ENCODE data around the gene GAB2.

GAB2 gene

GRCh38 chr11:78212586-78213371 lies 204.8 kb downstream of the GAB2 start:
- no peak overlapping the region for H3K4me3 ChIP-seq (ENCODE audit: low read length in 2 of 2)
- no peak overlapping the region for H3K9ac ChIP-seq (ENCODE audit: low read length in 2 of 2)
- peaks cover 36 to 40% of the 10 kb centered on the region in 2 donors for H3K36me3 ChIP-seq (ENCODE audit: control insufficient read depth in 2 of 2, insufficient read depth in 2 of 2, low read length in 2 of 2)
- H3K27me3 ChIP-seq (ENCODE audit: control insufficient read depth in 1 of 2, insufficient read depth in 2 of 2, low read length in 2 of 2) = no peaks in the 10 kb centered on the region
- no peaks in the 10 kb centered on the region for H3K9me3 ChIP-seq (ENCODE audit: control insufficient read depth in 2 of 2, low read length in 2 of 2)
- no peak overlapping the region for H3K27ac ChIP-seq (ENCODE audit: low read length)
- H3K4me1 ChIP-seq (ENCODE audit: control insufficient read depth, insufficient read depth, low read length) = no peaks in the 10 kb centered on the region

- Histone ChIP-seq H3K9ac (ENCODE audit: low read length in 2 of 2) (no peak overlapping the region), H3K4me3 (ENCODE audit: low read length in 2 of 2) (no peak overlapping the region), H3K9me3 (ENCODE audit: control insufficient read depth in 2 of 2, low read length in 2 of 2) (no peaks in the 10 kb centered on the region), H3K36me3 (ENCODE audit: control insufficient read depth in 2 of 2, insufficient read depth in 2 of 2, low read length in 2 of 2) (peaks cover 35 to 45% of the 10 kb centered on the region in 2 donors), H3K27me3 (ENCODE audit: control insufficient read depth in 1 of 2, insufficient read depth in 2 of 2, low read length in 2 of 2) (no peaks in the 10 kb centered on the region), H3K4me1 (ENCODE audit: control insufficient read depth, insufficient read depth, low read length) (no peaks in the 10 kb centered on the region), H3K27ac (ENCODE audit: low read length) (no peak overlapping the region)
Observed at GRCh38 chr11:78211565-78211964, 206.1 kb downstream of the GAB2 start.

- H3K4me3 ChIP-seq (ENCODE audit: low read length in 2 of 2) = no peak overlapping the region
- no peak overlapping the region for H3K9ac ChIP-seq (ENCODE audit: low read length in 2 of 2)
- peaks cover 32 to 46% of the 10 kb centered on the region in 2 donors for H3K36me3 ChIP-seq (ENCODE audit: control insufficient read depth in 2 of 2, insufficient read depth in 2 of 2, low read length in 2 of 2)
- no peak overlapping the region for H3K27ac ChIP-seq (ENCODE audit: low read length)
- no peaks in the 10 kb centered on the region for H3K27me3 ChIP-seq (ENCODE audit: control insufficient read depth in 1 of 2, insufficient read depth in 2 of 2, low read length in 2 of 2)
- no peaks in the 10 kb centered on the region for H3K9me3 ChIP-seq (ENCODE audit: control insufficient read depth in 2 of 2, low read length in 2 of 2)
- no peaks in the 10 kb centered on the region for H3K4me1 ChIP-seq (ENCODE audit: control insufficient read depth, insufficient read depth, low read length)
Observed at GRCh38 chr11:78210000-78210608, 207.5 kb downstream of the GAB2 start.

- H3K36me3 ChIP-seq (ENCODE audit: control insufficient read depth in 2 of 2, insufficient read depth in 2 of 2, low read length in 2 of 2) = peaks cover 33 to 46% of the 10 kb centered on the region in 2 donors
Observed at GRCh38 chr11:78209478-78209877, 208.1 kb downstream of the GAB2 start.

GRCh38 chr11:78208257-78209165 lies 209.1 kb downstream of the GAB2 start:
- Histone ChIP-seq H3K4me1 (ENCODE audit: control insufficient read depth, insufficient read depth, low read length) (no peaks in the 10 kb centered on the region), H3K27ac (ENCODE audit: low read length) (no peak overlapping the region), H3K9me3 (ENCODE audit: control insufficient read depth in 2 of 2, low read length in 2 of 2) (no peaks in the 10 kb centered on the region), H3K4me3 (ENCODE audit: low read length in 2 of 2) (no peak overlapping the region), H3K36me3 (ENCODE audit: control insufficient read depth in 2 of 2, insufficient read depth in 2 of 2, low read length in 2 of 2) (peaks cover 34 to 44% of the 10 kb centered on the region in 2 donors), H3K9ac (ENCODE audit: low read length in 2 of 2) (no peak overlapping the region), H3K27me3 (ENCODE audit: control insufficient read depth in 1 of 2, insufficient read depth in 2 of 2, low read length in 2 of 2) (no peaks in the 10 kb centered on the region)

More at GRCh38 chr11:78209478-78209877, 208.1 kb downstream of the GAB2 start:
- Histone ChIP-seq H3K27ac (ENCODE audit: low read length) (no peak overlapping the region), H3K9ac (ENCODE audit: low read length in 2 of 2) (no peak overlapping the region), H3K4me1 (ENCODE audit: control insufficient read depth, insufficient read depth, low read length) (no peaks in the 10 kb centered on the region), H3K9me3 (ENCODE audit: control insufficient read depth in 2 of 2, low read length in 2 of 2) (no peaks in the 10 kb centered on the region), H3K4me3 (ENCODE audit: low read length in 2 of 2) (no peak overlapping the region), H3K27me3 (ENCODE audit: control insufficient read depth in 1 of 2, insufficient read depth in 2 of 2, low read length in 2 of 2) (no peaks in the 10 kb centered on the region)

GRCh38 chr11:78207532-78208256 lies 209.9 kb downstream of the GAB2 start:
- Histone ChIP-seq H3K9ac (ENCODE audit: low read length in 2 of 2) (no peak overlapping the region), H3K4me1 (ENCODE audit: control insufficient read depth, insufficient read depth, low read length) (no peaks in the 10 kb centered on the region), H3K27ac (ENCODE audit: low read length) (no peak overlapping the region), H3K9me3 (ENCODE audit: control insufficient read depth in 2 of 2, low read length in 2 of 2) (no peaks in the 10 kb centered on the region), H3K27me3 (ENCODE audit: control insufficient read depth in 1 of 2, insufficient read depth in 2 of 2, low read length in 2 of 2) (no peaks in the 10 kb centered on the region), H3K4me3 (ENCODE audit: low read length in 2 of 2) (no peak overlapping the region), H3K36me3 (ENCODE audit: control insufficient read depth in 2 of 2, insufficient read depth in 2 of 2, low read length in 2 of 2) (peaks cover 35 to 49% of the 10 kb centered on the region in 2 donors)

- Histone ChIP-seq H3K9me3 (ENCODE audit: control insufficient read depth in 2 of 2, low read length in 2 of 2) (no peaks in the 10 kb centered on the region), H3K27me3 (ENCODE audit: control insufficient read depth in 1 of 2, insufficient read depth in 2 of 2, low read length in 2 of 2) (no peaks in the 10 kb centered on the region), H3K4me1 (ENCODE audit: control insufficient read depth, insufficient read depth, low read length) (no peaks in the 10 kb centered on the region), H3K9ac (ENCODE audit: low read length in 2 of 2) (no peak overlapping the region), H3K27ac (ENCODE audit: low read length) (no peak overlapping the region), H3K4me3 (ENCODE audit: low read length in 2 of 2) (no peak overlapping the region), H3K36me3 (ENCODE audit: control insufficient read depth in 2 of 2, insufficient read depth in 2 of 2, low read length in 2 of 2) (peaks cover 41 to 53% of the 10 kb centered on the region in 2 donors)
Observed at GRCh38 chr11:78205691-78206090, 211.9 kb downstream of the GAB2 start.

GRCh38 chr11:78205256-78205655 lies 212.4 kb downstream of the GAB2 start:
- peaks cover 41 to 55% of the 10 kb centered on the region in 2 donors for H3K36me3 ChIP-seq (ENCODE audit: control insufficient read depth in 2 of 2, insufficient read depth in 2 of 2, low read length in 2 of 2)
- H3K9ac ChIP-seq (ENCODE audit: low read length in 2 of 2) = no peak overlapping the region
- H3K27me3 ChIP-seq (ENCODE audit: control insufficient read depth in 1 of 2, insufficient read depth in 2 of 2, low read length in 2 of 2) = no peaks in the 10 kb centered on the region
- no peaks in the 10 kb centered on the region for H3K4me1 ChIP-seq (ENCODE audit: control insufficient read depth, insufficient read depth, low read length)
- H3K27ac ChIP-seq (ENCODE audit: low read length) = no peak overlapping the region
- H3K9me3 ChIP-seq (ENCODE audit: control insufficient read depth in 2 of 2, low read length in 2 of 2) = no peaks in the 10 kb centered on the region
- H3K4me3 ChIP-seq (ENCODE audit: low read length in 2 of 2) = no peak overlapping the region

- H3K27ac ChIP-seq (ENCODE audit: low read length) = no peak overlapping the region
- no peaks in the 10 kb centered on the region for H3K9me3 ChIP-seq (ENCODE audit: control insufficient read depth in 2 of 2, low read length in 2 of 2)
- H3K9ac ChIP-seq (ENCODE audit: low read length in 2 of 2) = no peak overlapping the region
- H3K4me1 ChIP-seq (ENCODE audit: control insufficient read depth, insufficient read depth, low read length) = no peaks in the 10 kb centered on the region
- peaks cover 38 to 42% of the 10 kb centered on the region in 2 donors for H3K36me3 ChIP-seq (ENCODE audit: control insufficient read depth in 2 of 2, insufficient read depth in 2 of 2, low read length in 2 of 2)
- no peak overlapping the region for H3K4me3 ChIP-seq (ENCODE audit: low read length in 2 of 2)
- H3K27me3 ChIP-seq (ENCODE audit: control insufficient read depth in 1 of 2, insufficient read depth in 2 of 2, low read length in 2 of 2) = no peaks in the 10 kb centered on the region
Observed at GRCh38 chr11:78203184-78203583, 214.4 kb downstream of the GAB2 start.

GRCh38 chr11:78202733-78203167 lies 214.9 kb downstream of the GAB2 start:
- H3K36me3 ChIP-seq (ENCODE audit: control insufficient read depth in 2 of 2, insufficient read depth in 2 of 2, low read length in 2 of 2) = peaks cover 34 to 42% of the 10 kb centered on the region in 2 donors
- no peaks in the 10 kb centered on the region for H3K9me3 ChIP-seq (ENCODE audit: control insufficient read depth in 2 of 2, low read length in 2 of 2)
- no peak overlapping the region for H3K4me3 ChIP-seq (ENCODE audit: low read length in 2 of 2)
- H3K27ac ChIP-seq (ENCODE audit: low read length) = no peak overlapping the region
- H3K4me1 ChIP-seq (ENCODE audit: control insufficient read depth, insufficient read depth, low read length) = no peaks in the 10 kb centered on the region
- no peak overlapping the region for H3K9ac ChIP-seq (ENCODE audit: low read length in 2 of 2)
- no peaks in the 10 kb centered on the region for H3K27me3 ChIP-seq (ENCODE audit: control insufficient read depth in 1 of 2, insufficient read depth in 2 of 2, low read length in 2 of 2)

Measured in stomach smooth muscle (tissue), 2 donors.